A673 (cell line): ENCODE results near the gene NEAT1. TPM values are rescaled to one million over a fixed set of nuclear protein-coding genes. Genes with fewer than 3 reads are reported as not detected.
A peak's percentile ranks its signal among the peaks of the same experiment; 100 is the strongest.

ENCODE experiments used
- BruUV-seq: library from RNA; stranded (reverse); fragments of 400-500 nt; replicated peaks from 2 replicates; lab custom pipeline; 2021; lab: Mats Ljungman, UMichigan
- CTCF ChIA-PET: fragments of 300-600 bp; sonication (Branson Sonifier 250); formaldehyde crosslinking; loops from one replicate; lab custom pipeline; 2022; ENCODE audit warnings: antibody characterized with exemption; lab: Charles Lee
- POLR2A ChIA-PET: fragments of 300-600 bp; sonication (Branson Sonifier 250); formaldehyde crosslinking; loops from one replicate; lab custom pipeline; 2022; ENCODE audit warnings: antibody characterized with exemption; ENCODE audit not compliant: low non-redundant PET; lab: Charles Lee
- DNase-seq: peaks from one replicate; pipeline ENCODE4 v3.0.0-alpha.2; 2015; ENCODE audit warnings: low spot score
- H3K27ac ChIP-seq: fragments of 200-600 bp; sonication (generic); 2 replicates; pipeline ENCODE4 v1.5.1; 2016; ENCODE audit warnings: mixed run types, low read depth, mild to moderate bottlenecking, mixed read lengths, antibody characterized with exemption, low read length; ENCODE audit not compliant: poor library complexity, severe bottlenecking
- H3K27me3 ChIP-seq: fragments of 200-600 bp; sonication (generic); replicated peaks from 2 replicates; pipeline ENCODE4 v1.6.1; 2017; ENCODE audit warnings: mixed run types, low read depth, mild to moderate bottlenecking, mixed read lengths, antibody characterized with exemption, low read length; ENCODE audit not compliant: insufficient read depth, poor library complexity
- H3K36me3 ChIP-seq: fragments of 200-600 bp; sonication (generic); 2 replicates; pipeline ENCODE4 v1.6.1; 2016; ENCODE audit warnings: mixed run types, mild to moderate bottlenecking, mixed read lengths, antibody characterized with exemption, low read length; ENCODE audit not compliant: insufficient read depth, poor library complexity, severe bottlenecking
- H3K4me1 ChIP-seq: fragments of 200-600 bp; sonication (generic); 2 replicates; pipeline ENCODE4 v1.6.1; 2017; ENCODE audit warnings: mixed run types, mild to moderate bottlenecking, mixed read lengths, antibody characterized with exemption, low read length; ENCODE audit not compliant: insufficient read depth, poor library complexity, severe bottlenecking
- H3K4me3 ChIP-seq: fragments of 200-600 bp; sonication (generic); 2 replicates; pipeline ENCODE4 v1.5.1; 2016; ENCODE audit warnings: low read depth, mixed run types, mild to moderate bottlenecking, mixed read lengths, low read length; ENCODE audit not compliant: poor library complexity, severe bottlenecking
- H3K9me3 ChIP-seq: fragments of 200-600 bp; sonication (generic); 2 replicates; pipeline ENCODE4 v1.6.1; 2016; ENCODE audit warnings: mixed run types, low read depth, mild to moderate bottlenecking, mixed read lengths, antibody characterized with exemption, low read length; ENCODE audit not compliant: poor library complexity, severe bottlenecking
- CTCF ChIP-seq: fragments of 300-800, 200-600 bp; sonication (generic); conservative IDR thresholded peaks from 2 replicates; pipeline ENCODE4 v1.5.1; 2017; ENCODE audit warnings: low read depth, mild to moderate bottlenecking, antibody characterized with exemption, low read length, moderate library complexity, mixed read lengths
- EZH2 ChIP-seq: fragments of 200-600 bp; sonication (generic); IDR thresholded peaks from 2 replicates; pipeline ENCODE4 v1.6.1; 2017; ENCODE audit warnings: borderline replicate concordance, low read depth, mild to moderate bottlenecking, mixed read lengths, antibody characterized with exemption, low read length; ENCODE audit not compliant: poor library complexity, severe bottlenecking
- intact Hi-C: fragments of 100-400 bp; cut with micrococcal nuclease; formaldehyde crosslinking; loops from one replicate; pipeline ENCODE4 v1.10.0; 2022; ENCODE audit not compliant: unreplicated experiment
- total RNA-seq: library from RNA; stranded (reverse); gene quantifications from 2 replicates; pipeline ENCODE4 v1.2.3, GENCODE V29; 2021

NEAT1 gene
- total RNA-seq, 1 experiment from 2014 or later = 196 TPM

GRCh38 chr11:65416841-65417701 is 5.5 kb upstream of the NEAT1 start:
- peak overlapping the region; percentile 100 for H3K27ac ChIP-seq
- POLR2A ChIA-PET = interaction anchor here (1.0 to 1.2 kb wide), 3 partner anchors 8 to 82 kb away, joined by 3 to 6 read pairs (median 5); partner anchors contain the start of gene MALAT1

GRCh38 chr11:65417702-65418430 is 4.7 kb upstream of the NEAT1 start:
- no TSS peak for BruUV-seq
- ChIA-PET CTCF (interaction anchor here (0.6 to 4.1 kb wide), 3 partner anchors 27 to 155 kb away, joined by 4 to 92 read pairs (median 5); partner anchors contain the start of gene FAM89B), POLR2A (interaction anchor here (0.5 to 1.2 kb wide), 2 partner anchors 19 to 81 kb away, joined by 5 to 11 read pairs; partner anchors contain the start of gene MALAT1)
- peak; percentile 44 for DNase-seq
- Histone ChIP-seq H3K36me3 (no peaks in the 10 kb centered on the region), H3K4me1 (peaks cover 69% of the 10 kb centered on the region), H3K27me3 (no peaks in the 10 kb centered on the region), H3K9me3 (no peaks in the 10 kb centered on the region), H3K27ac (peak overlapping the region; percentile 100), H3K4me3 (no peak overlapping the region)
- intact Hi-C loops = loop anchor here (2.0 to 5.0 kb wide), 2 partner anchors 36 to 85 kb away; partner anchors contain the start of gene SLC25A45
- TF ChIP-seq EZH2 (no peak), CTCF (no peak)

More at GRCh38 chr11:65416841-65417701, 5.5 kb upstream of the NEAT1 start:
- Histone ChIP-seq H3K9me3 (no peaks in the 10 kb centered on the region), H3K36me3 (peaks cover 2% of the 10 kb centered on the region), H3K27me3 (no peaks in the 10 kb centered on the region), H3K4me1 (peaks cover 61% of the 10 kb centered on the region), H3K4me3 (peak overlapping the region; percentile 22)
- CTCF ChIA-PET = interaction anchor here (1.0 to 4.1 kb wide), 5 partner anchors 16 to 92 kb away, joined by 3 to 92 read pairs (median 5); no protein-coding TSS in a partner anchor
- no peak for DNase-seq
- TF ChIP-seq EZH2 = no peak
- no peak for TF ChIP-seq CTCF
- intact Hi-C loops = loop anchor here (1.0 to 5.0 kb wide), 3 partner anchors 16 to 93 kb away; partner anchors contain the start of gene SLC25A45
- no TSS peak for BruUV-seq

GRCh38 chr11:65418431-65418680 is 4.2 kb upstream of the NEAT1 start:
- Histone ChIP-seq H3K36me3 (no peaks in the 10 kb centered on the region), H3K9me3 (no peaks in the 10 kb centered on the region), H3K27ac (peak overlapping the region; percentile 100), H3K27me3 (no peaks in the 10 kb centered on the region), H3K4me3 (peak overlapping the region; percentile 9), H3K4me1 (peaks cover 69% of the 10 kb centered on the region)
- intact Hi-C loops = loop anchor here (2.0 to 5.0 kb wide), 2 partner anchors 36 to 84 kb away; partner anchors contain the start of gene SLC25A45
- no peak for DNase-seq
- TF ChIP-seq EZH2 = no peak
- TF ChIP-seq CTCF = no peak
- ChIA-PET POLR2A (interaction anchor here (1.7 kb wide), 1 partner anchor 81 kb away, joined by 17 read pairs; the partner anchor contains the start of gene MALAT1), CTCF (interaction anchor here (0.6 to 4.1 kb wide), 2 partner anchors 90 to 91 kb away, joined by 4 to 92 read pairs; no protein-coding TSS in a partner anchor)
- BruUV-seq = no TSS peak
